ENCODE measurements around the gene NUP62.

DNA sequence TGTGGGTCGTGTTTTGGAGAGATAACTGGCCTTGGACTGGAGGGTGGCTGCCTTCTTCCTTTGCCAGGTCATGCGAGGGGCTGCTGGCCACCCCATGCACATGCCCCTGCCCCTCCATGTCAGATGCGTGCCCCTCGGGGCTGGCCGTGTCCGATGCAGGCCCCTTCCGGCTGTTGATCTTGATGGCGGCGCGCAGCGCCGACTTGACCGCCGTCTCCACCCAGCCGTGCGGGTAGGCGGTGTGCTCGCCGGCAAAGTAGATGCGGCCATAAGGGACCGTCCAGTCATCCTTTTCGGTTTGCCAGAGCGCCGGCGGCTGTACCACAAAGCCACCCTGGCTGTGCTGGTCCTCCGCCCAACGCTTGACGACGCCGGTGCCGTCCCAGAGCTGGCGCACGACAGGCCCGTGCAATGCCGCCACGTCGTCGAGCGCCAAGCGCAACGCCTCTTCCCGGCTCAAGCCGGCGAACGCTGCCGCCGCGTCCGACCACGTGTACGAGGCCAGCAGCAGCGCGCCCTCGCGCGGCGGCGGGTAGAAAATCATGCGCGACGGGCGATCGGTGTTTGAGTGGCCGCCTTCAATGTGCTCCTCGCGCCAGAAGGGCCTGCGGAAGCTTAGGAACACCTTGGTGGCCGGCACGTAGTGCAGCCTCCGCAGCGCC, 39.5 kb downstream of the NUP62 start:
- TF ChIP-seq, protein P1, sequence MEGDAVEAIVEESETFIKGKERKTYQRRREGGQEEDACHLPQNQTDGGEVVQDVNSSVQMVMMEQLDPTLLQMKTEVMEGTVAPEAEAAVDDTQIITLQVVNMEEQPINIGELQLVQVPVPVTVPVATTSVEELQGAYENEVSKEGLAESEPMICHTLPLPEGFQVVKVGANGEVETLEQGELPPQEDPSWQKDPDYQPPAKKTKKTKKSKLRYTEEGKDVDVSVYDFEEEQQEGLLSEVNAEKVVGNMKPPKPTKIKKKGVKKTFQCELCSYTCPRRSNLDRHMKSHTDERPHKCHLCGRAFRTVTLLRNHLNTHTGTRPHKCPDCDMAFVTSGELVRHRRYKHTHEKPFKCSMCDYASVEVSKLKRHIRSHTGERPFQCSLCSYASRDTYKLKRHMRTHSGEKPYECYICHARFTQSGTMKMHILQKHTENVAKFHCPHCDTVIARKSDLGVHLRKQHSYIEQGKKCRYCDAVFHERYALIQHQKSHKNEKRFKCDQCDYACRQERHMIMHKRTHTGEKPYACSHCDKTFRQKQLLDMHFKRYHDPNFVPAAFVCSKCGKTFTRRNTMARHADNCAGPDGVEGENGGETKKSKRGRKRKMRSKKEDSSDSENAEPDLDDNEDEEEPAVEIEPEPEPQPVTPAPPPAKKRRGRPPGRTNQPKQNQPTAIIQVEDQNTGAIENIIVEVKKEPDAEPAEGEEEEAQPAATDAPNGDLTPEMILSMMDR (IDR thresholded peaks at IDR 0.05; ENCODE audit: low read depth, low read length, missing input control), result peak; percentile 50
- TF ChIP-seq JUND (IDR thresholded peaks at IDR 0.05) (no peak), RXRA (IDR thresholded peaks at IDR 0.05) (no peak), TAF1 (conservative IDR thresholded peaks at IDR 0.05) (no peak)
